HuH-7.5 (cell line): ENCODE results near the gene NOVA2.
"Not testable (repeated sequence)": the region's sequence is repeated elsewhere in the genome, so short reads cannot be mapped to it uniquely, and the experiment has no call there.

Experiments used
- DNase-seq: peaks from one replicate; pipeline ENCODE4 v3.0.0; 2011; ENCODE audit warnings: low spot score

Gene NOVA2

DNA sequence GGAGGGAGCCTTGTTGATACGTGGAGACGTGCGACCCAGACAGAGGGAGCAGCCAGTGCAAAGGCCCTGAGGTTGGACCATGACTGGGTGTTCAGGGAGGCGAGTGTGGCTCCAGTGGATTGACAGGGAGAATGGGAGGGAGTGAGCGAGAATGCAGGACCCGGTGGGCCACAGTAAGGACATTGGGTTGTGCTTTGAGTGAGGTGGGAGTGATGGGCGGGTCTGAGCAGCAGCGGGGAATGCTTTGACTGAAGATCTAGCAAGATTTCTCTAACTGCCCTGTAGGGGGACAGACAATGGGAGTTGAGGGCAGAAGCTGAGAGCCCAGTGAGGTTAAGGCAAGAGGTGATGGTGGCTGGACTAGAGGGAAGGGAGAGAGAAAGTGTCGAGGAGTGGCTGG is 51.4 kb downstream of the NOVA2 start:
- no peak for DNase-seq

DNA sequence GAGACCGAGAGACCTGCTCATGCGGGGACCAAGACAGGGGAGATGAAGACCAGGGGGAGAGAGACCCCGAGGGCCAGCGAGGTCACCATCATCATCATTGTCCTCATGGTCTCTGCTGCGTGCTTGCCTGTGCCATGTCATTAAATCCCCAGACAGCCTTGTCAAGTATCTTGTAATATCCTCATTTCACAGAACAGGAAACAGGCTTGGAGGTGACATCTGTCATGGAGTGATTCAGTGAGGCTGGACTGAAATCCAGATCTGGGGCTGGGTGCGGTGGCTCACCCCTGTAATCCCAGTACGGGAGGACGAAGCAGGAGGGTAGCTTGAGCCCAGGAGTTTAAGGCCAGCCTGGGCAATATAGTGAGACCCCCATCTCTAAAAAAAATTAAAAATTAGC is 53.2 kb downstream of the NOVA2 start:
- no peak for DNase-seq

- no peak for DNase-seq
Observed at GRCh38 chr19:45919678-45920077, 54.0 kb downstream of the NOVA2 start.

DNA sequence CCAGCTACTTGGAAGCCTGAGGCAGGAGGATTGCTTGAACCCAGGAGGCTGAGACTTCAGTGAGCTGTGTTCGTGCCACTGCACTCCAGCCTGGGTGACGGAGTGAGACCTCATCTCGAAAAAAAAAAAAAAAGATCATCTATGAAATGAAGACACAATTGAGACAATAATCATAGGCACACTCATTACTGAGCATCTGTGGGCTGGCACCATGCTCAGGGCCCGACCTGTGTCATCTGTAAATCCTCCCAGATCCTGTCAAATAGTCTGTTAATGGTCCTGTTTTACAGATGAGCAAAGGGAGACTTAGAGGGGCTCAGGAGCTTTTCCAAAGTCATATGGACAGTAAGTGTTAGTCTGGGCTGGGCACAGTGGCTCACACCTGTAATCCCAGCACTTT is 54.9 kb downstream of the NOVA2 start:
- no peak for DNase-seq

DNA sequence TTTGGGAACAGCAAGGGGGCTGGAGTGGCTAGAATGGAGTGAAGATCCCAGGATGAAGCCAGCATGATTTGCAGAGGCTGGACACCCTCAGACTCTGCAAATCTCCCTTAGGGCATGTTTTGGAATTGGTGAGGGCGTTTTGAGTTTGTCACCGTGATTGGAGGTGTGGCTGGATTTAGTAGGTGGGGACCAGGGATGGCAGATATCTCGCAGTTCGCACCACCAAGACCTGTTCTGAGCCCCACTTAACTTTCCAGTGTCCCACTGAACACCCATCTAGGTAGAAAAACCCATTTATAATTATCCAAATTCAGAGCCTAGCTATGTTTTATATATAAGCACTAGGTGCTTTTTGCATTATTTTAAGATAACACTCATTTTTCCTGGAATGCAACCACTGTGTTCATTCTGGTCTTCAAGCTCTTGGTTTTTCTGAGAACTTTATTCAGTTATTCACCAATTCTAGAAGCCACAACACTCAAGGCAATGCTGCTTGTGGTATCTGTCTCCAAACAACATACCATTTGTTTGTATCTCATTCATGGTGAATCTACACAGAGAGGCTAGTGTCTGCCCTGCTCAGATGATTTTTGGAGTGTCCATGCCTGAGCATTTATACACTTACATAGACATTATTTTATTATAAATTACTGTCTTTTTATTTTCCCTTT is 56.1 kb downstream of the NOVA2 start:
- no peak for DNase-seq

DNA sequence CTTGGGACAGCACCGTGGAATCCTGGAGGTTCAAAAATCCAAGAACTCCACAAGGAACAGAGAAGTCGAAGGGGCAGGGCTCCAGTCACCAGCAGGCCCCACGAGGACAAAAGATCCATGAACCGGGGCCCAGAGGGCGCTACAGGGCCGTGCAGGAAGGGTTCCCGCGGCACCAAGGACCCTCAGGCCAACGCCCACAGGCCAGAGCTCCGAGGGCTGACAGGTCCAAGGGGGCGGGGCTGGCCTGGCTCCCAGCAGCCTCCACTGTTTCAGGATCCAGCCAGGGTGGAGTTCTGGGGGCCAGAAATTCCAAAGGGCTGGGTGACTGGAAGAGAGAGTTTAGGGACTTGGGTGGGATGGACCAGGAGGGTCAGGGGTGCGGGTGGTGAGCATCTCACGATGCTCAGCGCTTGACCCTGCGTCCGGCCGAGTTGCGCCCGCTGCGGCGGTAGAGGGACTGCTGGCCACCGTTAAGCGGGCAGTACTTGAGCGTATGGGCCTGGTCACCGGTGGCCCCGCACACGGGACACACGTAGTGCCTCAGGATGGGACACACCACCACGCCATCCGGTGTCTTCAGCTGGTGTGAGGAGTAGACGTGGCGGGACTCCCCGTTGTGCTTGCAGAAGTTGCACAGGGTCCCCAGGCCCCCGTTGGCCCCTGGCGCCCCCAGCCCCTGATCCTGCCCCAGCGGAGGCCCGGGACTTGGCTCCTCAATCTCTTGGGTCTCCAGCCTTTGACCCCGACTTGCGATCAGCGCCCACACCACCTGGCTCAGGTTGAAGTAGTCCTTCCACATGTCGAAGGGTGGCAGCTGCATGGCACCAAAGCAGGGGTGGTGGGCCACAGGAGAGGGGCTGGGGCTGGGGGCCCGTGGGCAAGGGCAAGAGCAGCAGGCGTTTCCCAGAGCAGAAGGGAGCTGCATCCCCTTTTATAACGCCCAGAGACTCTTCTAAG is 59.5 kb downstream of the NOVA2 start, which contains the start of gene NANOS2:
TSS of gene NANOS2 (minus strand) at position 905 of the 957 bp plus-strand sequence. CDS start at position 820, 85 bp downstream.
- DNase-seq, result no peak

DNA sequence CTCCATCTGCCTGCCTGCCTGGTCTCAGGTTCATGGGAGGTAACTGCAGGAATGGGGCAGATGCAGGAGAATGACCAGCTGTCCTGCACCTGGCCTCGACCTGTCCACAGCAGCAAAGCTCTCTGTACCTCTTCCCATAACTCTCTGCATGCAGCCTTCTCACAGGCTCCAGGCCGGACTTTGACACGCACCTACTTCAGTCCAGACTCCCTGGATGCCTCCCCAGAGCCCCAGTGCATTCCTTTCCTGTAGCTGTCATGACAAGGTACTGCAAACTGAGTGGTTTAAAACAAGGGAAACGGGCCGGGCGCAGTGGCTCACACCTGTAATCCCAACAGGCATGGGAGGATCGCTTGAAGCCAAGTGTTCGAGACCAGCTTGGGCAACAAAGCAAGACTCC is 62.4 kb downstream of the NOVA2 start:
- DNase-seq, result peak; percentile 51

GRCh38 chr19:45908956-45909355 is 64.7 kb downstream of the NOVA2 start:
- DNase-seq, result no peak

DNA sequence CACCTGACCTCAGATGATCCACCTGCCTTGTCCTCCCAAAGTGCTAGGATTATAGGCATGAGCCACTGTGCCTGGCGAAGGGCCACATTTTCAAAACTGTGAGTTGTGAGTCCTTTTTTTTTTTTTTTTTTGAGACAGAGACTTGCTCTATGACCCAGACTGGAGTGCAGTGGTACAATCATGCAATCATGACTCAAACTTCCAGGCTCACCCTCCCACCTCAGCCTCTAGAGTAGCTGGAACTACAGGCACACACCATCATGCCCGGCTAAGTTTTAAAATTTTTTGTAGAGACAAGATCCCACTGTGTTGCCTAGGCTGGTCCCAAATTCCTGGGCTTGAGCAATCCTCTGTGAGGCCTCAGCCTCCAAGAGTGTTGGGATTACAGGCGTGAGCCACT is 67.4 kb downstream of the NOVA2 start:
- DNase-seq, result no peak

DNA sequence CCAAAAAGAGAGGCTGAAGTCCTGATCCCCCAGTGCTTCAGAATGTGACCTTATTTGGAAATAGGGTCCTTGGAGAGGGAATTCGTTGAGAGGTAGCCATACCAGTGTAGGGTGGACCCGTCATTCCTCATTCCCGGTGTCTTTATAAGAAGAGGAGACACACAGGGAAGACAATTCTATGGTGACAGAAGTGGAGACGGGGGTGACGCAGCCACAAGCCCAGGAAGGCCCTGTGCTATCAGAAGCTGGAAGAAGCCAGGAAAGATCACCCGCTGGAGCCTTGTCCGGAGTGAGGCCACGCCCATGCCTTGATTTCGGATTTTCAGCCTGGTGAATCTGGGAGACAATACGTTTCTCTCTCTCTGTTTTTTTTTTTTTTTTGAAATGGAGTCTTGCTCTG is 68.7 kb downstream of the NOVA2 start:
- no peak for DNase-seq

- DNase-seq, result peak; percentile 100
Observed at GRCh38 chr19:45902651-45903625, 70.7 kb downstream of the NOVA2 start.

GRCh38 chr19:45901912-45902650 is 71.6 kb downstream of the NOVA2 start, which contains the start of gene MYPOP:
MYPOP (minus strand) TSS chr19:45902613; CDS start chr19:45901773, 840 bp downstream.
- DNase-seq, result peak; percentile 53

DNA sequence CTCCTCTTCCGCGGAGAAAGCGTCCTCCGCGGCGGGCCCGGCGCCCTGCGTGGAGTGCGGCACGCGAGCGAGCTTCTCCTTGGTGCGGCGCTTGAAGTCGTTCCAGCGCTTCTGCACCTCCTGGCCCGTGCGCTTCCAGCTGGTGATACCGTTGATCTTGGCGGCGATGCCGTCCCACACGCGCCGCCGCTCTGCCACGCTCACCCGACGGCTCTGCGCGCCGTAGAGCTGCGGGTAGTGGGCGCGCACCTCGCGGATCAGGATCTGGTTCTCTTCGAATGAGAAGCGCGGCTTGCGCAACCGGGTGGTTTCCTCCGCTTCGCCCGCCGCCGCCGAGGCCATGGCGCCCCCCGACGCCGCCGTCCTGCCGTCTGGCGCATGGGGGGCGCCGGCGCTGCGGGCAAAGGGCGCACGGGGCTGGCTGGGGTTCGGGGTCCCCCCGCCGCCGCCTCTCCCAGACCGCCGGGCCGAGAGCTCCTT is 72.2 kb downstream of the NOVA2 start:
- DNase-seq, result no peak

- no peak for DNase-seq
Observed at GRCh38 chr19:45900738-45901431, 72.8 kb downstream of the NOVA2 start.

- DNase-seq, result no peak
Observed at GRCh38 chr19:45899919-45900589, 73.6 kb downstream of the NOVA2 start.

GRCh38 chr19:45899253-45899652 is 74.4 kb downstream of the NOVA2 start:
- no peak for DNase-seq

GRCh38 chr19:45897261-45897812 is 76.3 kb downstream of the NOVA2 start:
- no peak for DNase-seq

DNA sequence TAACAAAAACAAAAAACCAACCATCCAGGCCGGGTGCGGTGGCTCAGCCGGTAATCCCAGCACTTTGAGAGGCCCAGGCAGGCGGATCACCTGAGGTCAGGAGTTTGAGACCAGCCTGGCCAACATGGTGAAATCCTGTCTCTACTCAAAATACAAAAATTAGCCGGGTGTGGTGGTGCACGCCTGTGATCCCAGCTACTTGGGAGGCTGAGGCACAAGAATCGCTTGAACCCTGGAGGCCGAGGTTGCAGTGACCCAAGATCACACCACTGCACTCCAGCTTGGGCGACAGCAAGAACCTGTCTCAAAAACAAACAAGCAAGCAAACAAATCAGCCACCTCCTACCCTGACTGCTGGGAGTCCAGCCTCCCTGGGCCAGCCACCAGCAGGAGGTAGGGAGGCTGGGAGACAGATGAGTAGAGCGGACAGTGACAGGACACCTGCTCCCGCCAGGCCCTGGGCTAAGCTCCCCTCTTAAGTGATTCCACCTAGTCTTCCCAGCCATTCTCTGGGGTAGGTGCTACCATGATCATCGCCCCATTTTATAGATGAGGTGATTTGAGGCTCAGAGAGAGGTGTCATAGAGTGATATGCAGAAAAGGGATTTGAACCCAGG is 77.6 kb downstream of the NOVA2 start:
- DNase-seq, result not testable (repeated sequence)

GRCh38 chr19:45895519-45895972 is 78.1 kb downstream of the NOVA2 start:
- no peak for DNase-seq
